Ishikawa (cell line): ENCODE data around the gene BACH2.

Experiments used
- CEBPB ChIP-seq: IDR thresholded peaks from 2 replicates; pipeline ENCODE4 v1.6.1; 2012
- CREB1 ChIP-seq: IDR thresholded peaks from 2 replicates; pipeline ENCODE4 v1.6.1; 2012; ENCODE audit warnings: low read depth
- EGR1 ChIP-seq: IDR thresholded peaks from 2 replicates; pipeline ENCODE4 v1.6.1; 2012
- EP300 ChIP-seq: IDR thresholded peaks from 2 replicates; pipeline ENCODE4 v1.6.1; 2012; ENCODE audit warnings: borderline replicate concordance
- FOXM1 ChIP-seq: IDR thresholded peaks from 2 replicates; pipeline ENCODE4 v1.6.1; 2012; ENCODE audit warnings: low read depth, borderline replicate concordance
- MAX ChIP-seq: IDR thresholded peaks from 2 replicates; pipeline ENCODE4 v1.6.1; 2012
- NFIC ChIP-seq: IDR thresholded peaks from 2 replicates; pipeline ENCODE4 v1.6.1; 2012
- RAD21 ChIP-seq: IDR thresholded peaks from 2 replicates; pipeline ENCODE4 v1.6.1; 2012; ENCODE audit warnings: low read depth
- REST ChIP-seq: IDR thresholded peaks from 2 replicates; pipeline ENCODE4 v1.6.1; 2012; ENCODE audit warnings: low read depth, mild to moderate bottlenecking
- TAF1 ChIP-seq: IDR thresholded peaks from 2 replicates; pipeline ENCODE4 v1.6.1; 2012; ENCODE audit warnings: low read depth, mild to moderate bottlenecking
- TCF12 ChIP-seq: IDR thresholded peaks from 2 replicates; pipeline ENCODE4 v1.6.1; 2012; ENCODE audit warnings: low read depth
- TEAD4 ChIP-seq: IDR thresholded peaks from 2 replicates; pipeline ENCODE4 v1.6.1; 2012
- YY1 ChIP-seq: IDR thresholded peaks from 2 replicates; pipeline ENCODE4 v1.6.1; 2012; ENCODE audit warnings: low read depth
- ZBTB7A ChIP-seq: IDR thresholded peaks from 2 replicates; pipeline ENCODE4 v1.6.1; 2012; ENCODE audit warnings: low read depth
- TF ChIP-seq, protein P1 (sequence below): IDR thresholded peaks from 2 replicates; pipeline ENCODE4 v1.6.1; 2012

Gene BACH2

GRCh38 chr6:90302320-90302719 is 5.7 kb upstream of the BACH2 start:
- TF ChIP-seq ZBTB7A (no peak), CEBPB (no peak), TEAD4 (no peak), FOXM1 (no peak), RAD21 (no peak), EP300 (no peak), EGR1 (no peak), NFIC (no peak), TCF12 (no peak), MAX (no peak), CREB1 (no peak), YY1 (no peak), TAF1 (no peak), REST (no peak)
- TF ChIP-seq, protein P1, sequence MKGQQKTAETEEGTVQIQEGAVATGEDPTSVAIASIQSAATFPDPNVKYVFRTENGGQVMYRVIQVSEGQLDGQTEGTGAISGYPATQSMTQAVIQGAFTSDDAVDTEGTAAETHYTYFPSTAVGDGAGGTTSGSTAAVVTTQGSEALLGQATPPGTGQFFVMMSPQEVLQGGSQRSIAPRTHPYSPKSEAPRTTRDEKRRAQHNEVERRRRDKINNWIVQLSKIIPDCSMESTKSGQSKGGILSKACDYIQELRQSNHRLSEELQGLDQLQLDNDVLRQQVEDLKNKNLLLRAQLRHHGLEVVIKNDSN = no peak

DNA sequence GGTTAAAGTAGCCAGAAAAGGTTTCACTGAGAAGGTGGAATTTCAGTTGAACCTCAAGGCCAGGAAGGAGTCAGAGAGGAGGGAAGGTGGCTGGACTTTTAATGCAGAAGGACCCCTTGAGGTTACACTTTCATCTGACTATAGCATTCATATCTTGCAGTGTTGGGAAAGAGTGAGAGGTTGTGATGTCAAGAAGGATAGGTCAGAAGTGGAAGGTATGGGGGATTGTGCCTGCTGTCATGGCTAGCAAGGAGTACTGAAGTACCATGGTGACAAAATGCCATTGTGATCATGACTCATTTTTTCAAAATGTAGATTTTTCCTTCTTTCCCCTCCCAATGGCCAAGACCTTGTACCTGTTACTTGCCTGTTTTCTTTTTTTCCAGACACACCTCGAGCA is 5.2 kb upstream of the BACH2 start:
- TF ChIP-seq RAD21 = no peak
- TF ChIP-seq REST = no peak
- no peak for TF ChIP-seq FOXM1
- TF ChIP-seq MAX = no peak
- TF ChIP-seq TCF12 = no peak
- TF ChIP-seq CEBPB = no peak
- no peak for TF ChIP-seq YY1
- TF ChIP-seq EP300 = no peak

DNA sequence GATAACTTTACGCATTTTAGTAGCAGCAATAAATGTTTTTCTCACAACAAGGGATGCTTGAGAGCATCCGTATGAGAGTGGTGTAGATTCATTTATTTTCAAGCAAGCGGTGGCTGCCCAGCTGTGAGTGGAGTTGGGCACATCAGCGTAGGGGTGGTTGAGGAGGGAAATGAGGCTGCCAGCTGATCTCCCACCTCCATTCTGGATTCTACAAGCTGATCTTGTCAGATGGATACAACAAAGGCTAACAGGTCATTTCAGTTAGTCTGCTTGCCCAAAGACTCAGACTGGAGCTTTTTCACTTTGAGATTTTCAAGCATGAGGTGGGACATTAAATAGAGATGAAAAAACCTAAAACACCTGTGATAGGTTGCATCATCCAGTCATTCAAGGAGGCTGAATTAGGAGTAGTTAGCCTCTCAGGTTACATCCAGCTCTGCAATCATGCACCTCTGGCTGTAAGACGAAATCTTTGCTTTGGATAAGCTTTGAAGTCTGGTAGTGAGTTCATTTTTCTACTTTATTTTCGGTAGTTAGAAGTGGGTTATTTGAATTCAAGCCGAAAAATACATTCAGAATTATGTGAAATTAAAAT is 1.9 kb upstream of the BACH2 start:
- peak; percentile 52; the same call in 1 of the 2 replicates for TF ChIP-seq CEBPB
- TF ChIP-seq CREB1 = no peak
- no peak for TF ChIP-seq YY1

GRCh38 chr6:90297867-90298381 is 1.3 kb upstream of the BACH2 start:
- TF ChIP-seq MAX (no peak), ZBTB7A (no peak), REST (no peak), EP300 (no peak), EGR1 (no peak), YY1 (no peak), FOXM1 (no peak), CREB1 (no peak), CEBPB (no peak), RAD21 (no peak), NFIC (no peak)
- TF ChIP-seq, protein P1 = no peak
